NOMO-1 (cell line): ENCODE measurements around the gene R3HDM2.
A peak's percentile ranks its signal among the peaks of the same experiment; 100 is the strongest.
"Not testable (repeated sequence)": the region's sequence is repeated elsewhere in the genome, so short reads cannot be mapped to it uniquely, and the experiment has no call there.

Experiments used
- DNase-seq, 2 experiments: peaks; one replicate each; lab custom pipeline; 2025; ENCODE audit not compliant: unreplicated experiment in 2 of 2; lab: John Stamatoyannopoulos, UW

The R3HDM2 gene

DNA sequence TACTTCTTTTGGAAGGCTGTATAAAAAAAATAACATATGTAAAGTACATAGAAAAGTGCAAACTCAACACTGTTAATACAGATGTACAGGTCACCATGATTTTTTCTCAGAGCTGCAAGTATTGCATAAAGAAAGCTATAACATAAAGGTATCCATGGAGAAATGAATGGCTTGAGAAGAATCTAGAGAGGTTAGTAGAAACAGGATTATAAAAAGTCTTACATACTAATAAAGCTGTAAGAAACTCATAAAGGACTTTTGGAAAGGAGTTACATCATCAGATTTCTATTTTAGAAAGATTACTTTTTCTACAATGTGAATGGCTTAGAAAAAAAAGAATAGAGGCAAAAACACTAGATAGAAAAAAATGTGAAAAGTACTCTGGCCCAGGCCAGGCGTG, 46.4 kb downstream of the R3HDM2 start:
- DNase-seq, result no peak

DNA sequence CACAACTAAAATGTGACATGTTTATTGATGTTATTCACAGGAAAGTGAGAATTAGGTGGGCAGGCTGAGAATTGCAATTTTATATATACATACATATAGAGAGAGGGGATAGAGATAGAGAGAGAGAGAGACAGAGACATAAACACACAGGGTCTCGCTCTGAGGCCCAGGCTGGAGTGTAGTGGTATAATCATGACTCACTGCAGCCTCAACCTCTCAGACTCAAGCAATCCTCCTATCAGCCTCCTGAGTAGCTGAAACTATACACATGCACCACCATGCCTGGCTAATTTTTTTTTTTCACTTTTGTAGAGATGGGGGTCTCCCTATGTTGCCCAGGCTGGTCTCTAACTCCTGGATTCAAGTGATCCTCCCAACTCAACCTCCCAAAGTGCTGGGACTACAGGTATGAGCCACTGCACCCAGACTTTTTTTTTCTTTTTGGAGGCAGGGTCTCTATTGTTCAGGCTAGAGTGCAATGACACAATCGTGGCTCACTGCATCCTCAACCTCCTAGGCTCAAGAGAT, 49.1 kb downstream of the R3HDM2 start:
- no peak for DNase-seq

DNA sequence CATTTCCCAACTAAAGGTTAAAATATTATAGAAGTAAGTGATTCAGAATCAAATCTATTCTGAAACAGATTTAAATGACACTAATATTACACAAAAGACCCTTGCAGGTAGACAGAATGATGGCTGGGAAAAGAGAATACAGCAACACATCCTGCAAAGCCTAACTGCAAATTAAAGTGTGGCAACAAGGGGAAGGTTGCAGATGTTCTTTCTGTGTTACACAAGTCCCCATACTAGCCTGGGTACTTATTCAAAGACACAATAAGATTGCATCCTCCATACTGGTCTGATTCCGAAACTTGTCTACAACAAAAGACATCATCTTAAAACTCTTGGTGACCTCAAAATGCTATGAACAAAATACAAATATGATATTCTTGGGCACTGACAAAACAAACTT, 50.5 kb downstream of the R3HDM2 start:
- DNase-seq, result no peak

DNA sequence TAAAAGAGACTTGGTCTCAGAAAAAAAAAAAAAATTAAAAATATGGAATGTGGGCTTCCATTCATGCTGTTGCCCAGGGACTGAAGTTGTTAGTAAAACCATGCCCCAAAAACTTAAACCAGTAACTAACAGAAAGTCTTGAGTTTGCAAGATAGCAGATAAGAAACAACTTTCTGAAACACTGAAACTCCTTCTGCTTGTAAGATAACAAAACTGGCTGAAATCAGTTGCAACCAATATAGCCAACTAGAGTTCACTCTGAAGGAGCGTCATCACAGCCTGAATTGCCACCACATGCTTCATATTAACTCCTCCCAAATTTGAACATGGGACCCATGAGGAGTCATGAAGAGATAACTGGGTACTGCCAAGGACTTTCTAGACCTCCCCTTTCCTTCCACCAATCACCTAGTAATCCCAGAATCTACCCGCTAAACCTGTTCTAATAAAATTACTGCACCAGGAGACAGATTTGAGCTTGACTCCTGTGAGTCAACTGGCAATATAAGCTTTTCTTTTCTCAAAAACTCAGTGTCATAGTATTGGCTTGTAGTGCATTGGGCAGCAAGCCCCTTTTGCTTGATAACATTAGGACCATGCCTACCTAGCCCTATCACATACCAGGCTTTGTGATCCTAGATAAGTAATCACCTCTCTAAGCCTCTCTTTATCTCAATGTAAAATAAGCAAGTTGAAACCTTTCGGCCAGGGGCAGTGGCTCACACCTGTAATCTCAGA, 53.6 kb downstream of the R3HDM2 start:
- DNase-seq, result no peak

DNA sequence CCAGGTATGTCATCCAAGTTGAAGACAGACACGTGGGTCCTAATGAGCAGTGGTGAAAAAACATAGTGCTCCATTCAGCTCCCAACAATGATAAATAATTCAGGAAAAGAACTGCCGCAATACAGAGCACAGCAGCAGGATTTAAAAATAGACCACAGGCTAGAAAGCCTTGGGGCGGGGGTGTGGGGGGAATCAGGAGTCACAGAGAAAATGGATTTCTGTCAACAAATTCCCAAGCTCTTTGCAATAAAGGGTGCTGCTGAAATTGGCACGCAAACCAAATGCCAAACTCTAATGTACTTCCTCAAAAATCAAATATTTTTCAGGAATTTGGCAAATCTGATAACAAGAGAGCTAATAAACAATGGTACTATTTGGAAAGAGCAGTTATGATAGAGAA, 58.6 kb downstream of the R3HDM2 start:
- no peak for DNase-seq

DNA sequence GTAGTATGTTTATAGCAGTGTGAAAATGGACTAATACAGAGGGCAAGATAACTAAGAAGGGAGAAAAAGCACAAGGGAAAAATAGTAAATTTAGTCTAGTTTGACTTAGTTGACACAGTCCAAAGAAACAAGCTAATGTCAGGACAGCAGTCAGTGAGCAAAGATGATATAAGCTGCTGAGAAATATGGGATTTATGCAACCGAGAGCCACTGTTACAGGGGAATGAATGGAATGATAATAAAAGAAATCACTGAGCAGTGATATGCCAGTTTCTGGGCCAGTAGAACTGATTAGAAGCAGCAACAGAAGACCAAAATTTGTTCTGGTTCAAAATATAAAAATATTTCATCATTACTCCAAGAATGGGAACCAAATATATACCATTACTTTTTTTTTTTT, 60.1 kb downstream of the R3HDM2 start:
- DNase-seq, result no peak

DNA sequence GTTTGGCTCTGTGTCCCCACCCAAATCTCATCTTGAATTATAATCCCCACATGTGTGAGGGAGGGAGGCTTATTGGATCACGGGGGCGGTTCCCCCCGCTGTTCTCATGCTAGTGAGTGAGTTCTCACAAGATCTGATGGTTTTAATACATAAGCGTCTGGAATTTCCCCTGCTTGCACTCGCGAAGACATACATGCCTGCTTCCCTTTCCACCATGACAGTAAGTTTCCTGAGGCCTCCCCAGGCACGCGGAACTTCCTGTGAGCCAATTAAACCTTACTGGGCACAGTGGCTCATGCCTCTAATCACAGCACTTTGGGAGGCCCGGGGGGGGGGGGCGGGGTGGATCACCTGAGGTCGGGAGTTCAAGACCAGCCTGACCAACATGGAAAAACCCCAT, 60.8 kb downstream of the R3HDM2 start:
- no peak for DNase-seq

DNA sequence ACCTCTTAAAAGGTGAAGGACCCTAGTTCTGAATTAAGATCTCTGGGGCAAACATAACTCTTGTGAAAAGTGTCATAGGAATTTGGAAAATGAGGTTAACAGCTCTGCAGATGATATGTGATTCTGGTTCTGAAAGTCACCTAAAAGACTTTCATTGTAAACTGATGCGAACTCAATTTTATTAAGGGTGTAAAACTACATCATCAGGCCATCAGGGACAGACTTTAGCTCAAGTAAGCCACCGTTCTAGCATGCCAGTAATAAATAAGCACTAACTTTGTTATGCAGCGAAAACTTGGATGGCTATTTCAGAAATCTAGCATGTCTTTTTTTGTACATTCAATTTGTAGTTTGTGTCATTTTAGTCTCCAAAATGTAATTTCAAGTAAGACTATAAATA, 61.6 kb downstream of the R3HDM2 start:
- DNase-seq, result no peak

DNA sequence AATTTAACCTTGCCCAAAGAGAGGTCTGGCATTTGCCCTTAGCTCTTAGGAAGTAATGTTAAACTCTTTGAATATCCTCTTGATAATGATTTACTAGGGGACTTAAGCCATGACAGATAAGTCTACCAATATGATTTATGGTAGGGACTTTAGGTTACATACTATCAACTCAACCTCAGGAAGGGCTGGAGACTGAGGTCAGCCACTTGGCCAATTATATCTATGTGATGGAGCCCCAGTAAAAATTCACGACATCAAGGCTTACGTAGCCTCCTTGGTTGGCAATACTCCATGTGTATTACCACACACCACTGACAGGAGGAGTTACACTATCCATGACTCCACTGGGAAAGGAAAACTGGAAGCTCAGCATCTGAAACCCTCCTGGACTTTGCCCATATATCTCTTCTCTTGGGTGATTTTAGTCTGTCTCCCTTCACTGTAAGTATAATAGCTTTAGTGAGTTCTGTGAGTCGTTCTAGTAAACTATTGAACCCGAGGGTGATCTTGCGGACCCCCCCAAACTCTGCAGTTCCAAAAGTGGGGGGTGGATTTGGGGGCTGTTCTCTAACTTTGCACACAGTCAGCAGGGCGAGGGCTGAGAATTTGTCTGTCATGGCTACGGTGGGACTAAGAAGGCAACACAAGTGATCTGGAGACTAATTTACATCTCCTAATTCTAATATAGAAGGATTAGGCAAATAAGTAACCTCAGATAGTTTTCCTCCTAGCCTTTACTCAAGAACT, 62.3 kb downstream of the R3HDM2 start:
- DNase-seq, result no peak

DNA sequence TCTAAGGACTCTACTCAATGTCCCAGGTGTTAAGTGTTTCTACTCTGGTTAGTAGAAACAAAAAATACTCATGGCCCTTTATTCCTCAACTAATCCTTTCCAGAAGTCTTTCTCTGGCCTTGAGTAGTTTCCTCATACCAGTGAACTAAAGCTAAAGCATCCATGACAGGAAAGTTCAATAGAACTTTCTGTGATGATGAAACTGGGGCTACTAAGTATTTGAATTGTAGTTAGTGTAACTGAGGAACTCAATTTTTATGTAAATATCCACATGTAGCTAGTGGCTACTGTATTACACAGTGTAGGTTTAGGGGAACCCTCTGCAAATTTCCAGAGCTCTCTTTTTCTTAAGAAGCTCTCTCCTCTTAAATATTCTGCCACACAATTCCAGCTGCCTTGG, 63.7 kb downstream of the R3HDM2 start:
- no peak for DNase-seq

DNA sequence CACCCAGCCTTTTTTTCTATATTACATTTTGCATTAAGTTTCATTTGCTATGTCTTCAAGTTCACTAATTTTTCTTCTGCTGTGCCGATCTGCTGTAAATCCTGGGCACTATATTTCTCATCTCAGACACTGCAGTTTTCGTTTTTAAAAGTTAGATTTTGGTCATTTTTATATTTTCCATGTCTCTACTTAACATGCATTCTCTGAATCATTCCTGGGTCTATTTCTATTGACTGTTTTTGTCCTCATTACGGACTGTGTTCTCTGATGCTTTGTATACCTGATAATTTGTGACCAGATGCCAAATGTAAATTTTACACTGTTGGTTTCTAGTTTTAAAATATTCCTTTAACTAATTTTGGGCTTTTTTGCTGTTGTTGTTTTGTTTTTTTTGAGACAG, 64.5 kb downstream of the R3HDM2 start:
- DNase-seq, result no peak

DNA sequence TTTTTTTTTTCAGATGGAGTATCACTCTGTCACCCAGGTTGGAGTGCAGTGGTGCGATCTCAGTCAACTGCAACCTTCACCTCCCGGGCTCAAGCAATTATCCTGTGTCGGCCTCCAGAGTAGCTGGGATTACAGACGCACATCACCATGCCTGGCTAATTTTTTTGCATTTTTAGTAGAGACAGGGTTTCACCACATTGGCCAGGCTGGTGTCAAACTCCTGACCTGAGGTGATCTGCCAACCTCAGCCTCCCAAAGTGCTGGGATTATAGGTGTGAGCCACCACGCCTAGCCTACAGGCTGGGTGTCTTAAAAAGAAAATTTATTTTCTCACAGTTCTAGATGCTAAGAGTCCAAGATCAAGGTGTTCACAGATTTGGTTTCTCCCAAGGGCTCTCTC, 66.7 kb downstream of the R3HDM2 start:
- not testable (repeated sequence) for DNase-seq

DNA sequence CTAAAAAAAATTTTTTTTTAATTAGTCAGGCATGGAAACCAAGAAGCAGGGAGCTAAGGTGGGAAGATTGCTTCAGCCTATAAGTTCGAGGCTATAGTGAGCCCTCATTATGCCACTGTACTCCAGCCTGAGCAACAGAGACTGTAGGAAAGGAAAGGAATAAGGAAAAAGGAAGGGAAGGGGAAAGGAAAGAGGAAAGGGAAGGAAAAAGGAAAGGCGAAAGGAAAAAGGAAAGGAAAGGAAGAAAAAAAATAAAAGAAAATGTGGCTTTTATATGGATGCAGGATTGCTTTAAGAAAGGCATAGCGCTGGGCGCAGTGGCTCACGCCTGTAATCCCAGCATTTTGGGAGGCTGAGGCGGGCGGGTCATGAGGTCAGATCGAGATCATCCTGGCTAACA, 70.4 kb downstream of the R3HDM2 start:
- DNase-seq, result no peak

DNA sequence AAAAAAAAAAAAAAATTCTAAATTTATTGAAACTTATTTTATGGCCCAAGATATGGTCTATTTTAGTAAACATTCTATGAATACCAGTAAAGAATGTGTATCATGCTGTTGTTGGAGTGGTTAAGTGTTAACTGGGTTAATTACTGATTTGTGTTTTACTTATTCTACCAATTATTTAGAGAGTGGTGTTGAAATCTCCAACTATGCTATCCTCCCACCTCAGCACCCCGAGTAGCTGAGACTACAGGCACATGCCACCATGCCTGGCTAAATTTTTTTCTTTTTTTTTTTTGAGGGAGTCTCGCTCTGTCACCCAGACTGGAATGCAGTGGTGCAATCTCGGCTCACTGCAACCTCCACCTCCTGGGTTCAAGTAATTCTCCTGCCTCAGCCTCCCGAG, 72.2 kb downstream of the R3HDM2 start:
- DNase-seq, result no peak

DNA sequence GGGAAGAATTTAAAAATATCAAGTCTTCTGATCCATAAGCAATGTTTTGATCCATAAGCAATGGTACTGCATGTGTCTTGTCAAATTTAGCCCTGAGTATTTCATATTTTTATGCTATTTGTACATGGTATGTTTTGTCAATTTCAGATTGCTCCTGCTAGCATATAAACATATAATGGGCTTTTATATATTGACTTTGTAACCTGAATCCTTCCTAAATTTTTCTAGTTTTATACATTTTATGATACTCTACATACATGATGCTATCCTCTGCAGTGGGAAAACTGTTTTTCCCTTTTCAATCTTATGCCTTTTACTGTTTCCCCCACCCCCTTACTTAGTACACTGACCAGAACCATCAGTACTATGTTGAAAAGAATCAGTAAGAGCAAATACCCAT, 75.1 kb downstream of the R3HDM2 start:
- no peak for DNase-seq

DNA sequence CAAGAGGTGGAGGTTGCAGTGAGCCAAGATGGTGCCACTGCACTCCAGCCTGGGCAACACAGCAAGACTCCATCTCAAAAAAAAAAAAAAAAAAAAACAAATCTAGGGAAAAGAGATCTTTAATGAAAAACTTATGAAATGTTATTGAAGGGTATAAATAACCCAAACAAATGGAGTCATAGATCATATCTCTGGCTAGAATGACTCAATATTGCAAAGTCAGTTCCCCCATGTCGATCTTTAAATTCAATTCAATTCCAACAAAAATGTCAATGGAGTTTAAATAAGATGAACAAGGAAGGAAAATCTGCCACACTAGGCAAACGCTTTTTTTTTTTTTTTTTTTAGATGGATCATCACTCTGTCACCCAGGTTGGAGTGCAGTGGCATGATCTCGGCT, 78.7 kb downstream of the R3HDM2 start:
- no peak for DNase-seq

DNA sequence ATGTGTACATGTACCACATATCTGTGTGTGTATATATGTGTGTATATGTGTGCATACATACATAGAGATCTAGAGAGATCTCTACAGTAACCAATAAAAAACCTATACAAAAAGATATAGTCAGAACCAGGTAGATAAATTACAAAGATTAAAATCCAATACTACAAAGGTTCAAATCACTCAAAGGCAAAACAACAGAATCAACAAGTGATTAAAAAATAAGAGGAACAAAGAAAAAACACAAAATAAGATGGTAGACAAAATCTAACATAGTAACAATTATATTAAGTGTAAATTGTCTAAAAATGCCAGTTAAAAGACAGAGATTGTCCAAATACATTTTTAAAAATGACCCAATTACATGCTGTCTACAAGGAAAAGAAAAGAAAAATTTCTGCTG, 83.6 kb downstream of the R3HDM2 start:
- DNase-seq, result no peak

DNA sequence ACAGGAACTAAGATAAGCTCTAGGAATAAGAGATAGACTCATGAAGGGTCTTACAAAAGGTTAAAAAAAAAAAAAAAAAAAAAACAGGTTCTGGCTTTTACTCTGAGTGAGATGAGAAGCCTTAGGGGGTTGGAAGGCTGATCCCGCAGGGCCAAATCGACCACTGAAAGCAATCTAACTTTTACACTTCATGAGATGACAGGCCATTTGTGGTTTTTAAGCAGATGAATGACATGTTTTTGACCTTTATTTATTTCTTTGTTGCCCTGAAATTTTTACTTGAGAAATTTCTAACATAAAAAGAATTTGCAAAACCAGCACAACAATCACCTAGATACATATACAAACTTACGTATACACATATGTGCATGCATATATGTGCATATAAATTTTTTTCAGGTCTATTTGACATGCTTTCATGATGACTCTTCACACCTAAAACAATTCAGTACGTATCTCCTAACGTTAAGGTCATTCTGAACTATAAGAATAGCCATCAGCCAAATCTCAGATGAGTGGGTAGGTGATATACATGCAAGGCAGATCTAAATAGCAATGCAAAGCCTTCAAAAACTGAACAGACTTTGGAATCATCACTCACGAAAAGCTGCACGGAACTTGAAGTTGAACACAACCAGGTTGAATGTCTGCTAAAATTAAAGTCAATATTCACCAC, 87.0 kb downstream of the R3HDM2 start:
- no peak for DNase-seq

DNA sequence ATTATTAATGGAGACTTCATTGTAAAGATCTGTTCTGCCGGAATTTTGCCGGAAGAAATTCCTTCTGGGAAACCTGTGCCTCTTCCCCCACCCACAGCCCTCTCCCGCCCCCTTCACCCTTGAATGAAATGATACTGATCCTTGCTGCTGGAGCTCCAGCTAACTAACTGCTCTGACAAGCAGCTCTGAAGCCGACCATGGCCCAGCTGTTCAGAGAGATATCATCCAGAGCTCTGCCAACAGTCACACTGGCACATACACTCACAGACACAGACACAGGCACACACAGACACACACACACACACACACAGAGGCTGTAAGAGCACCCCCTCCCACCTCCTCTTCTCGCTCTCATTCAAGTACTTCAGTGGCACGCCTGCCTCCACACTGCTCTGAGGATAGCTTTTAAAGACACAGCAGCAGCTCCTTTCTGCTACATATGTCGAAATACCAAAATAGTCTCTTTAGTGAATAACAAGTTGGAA, 88.6 kb downstream of the R3HDM2 start:
- DNase-seq, result no peak

DNA sequence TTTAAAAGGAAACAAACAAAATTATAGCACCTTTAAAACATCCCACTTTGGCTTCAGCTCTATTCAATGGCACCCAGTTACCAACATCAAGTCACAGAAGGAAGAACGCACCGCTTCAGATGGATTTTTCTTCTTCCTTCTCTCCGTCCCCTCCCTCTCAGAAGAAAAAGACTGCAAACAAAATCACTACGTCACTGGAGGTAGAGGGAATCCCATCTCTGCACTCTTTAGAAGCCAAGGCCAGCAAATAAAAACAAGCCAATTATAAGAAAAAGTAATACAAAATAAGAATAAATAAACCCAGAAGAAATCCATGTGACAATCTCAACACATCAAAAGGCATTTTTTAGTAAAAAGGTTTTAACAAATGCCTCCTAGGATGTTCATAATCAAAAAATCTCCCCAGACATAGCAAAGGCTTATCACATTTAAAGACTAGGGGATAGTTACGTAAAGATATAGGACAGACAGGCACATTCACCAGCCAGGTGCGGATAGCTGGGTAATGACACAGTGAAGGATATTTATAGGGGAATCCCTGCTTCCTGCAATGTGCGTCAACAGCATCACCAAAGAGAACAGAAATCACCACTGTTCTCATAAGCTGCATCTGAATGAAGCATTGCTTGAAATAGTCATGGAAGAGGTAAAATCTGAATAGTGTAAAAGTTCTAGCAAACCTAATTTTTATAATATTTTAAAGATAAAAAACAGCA, 89.4 kb downstream of the R3HDM2 start:
- DNase-seq, result no peak

DNA sequence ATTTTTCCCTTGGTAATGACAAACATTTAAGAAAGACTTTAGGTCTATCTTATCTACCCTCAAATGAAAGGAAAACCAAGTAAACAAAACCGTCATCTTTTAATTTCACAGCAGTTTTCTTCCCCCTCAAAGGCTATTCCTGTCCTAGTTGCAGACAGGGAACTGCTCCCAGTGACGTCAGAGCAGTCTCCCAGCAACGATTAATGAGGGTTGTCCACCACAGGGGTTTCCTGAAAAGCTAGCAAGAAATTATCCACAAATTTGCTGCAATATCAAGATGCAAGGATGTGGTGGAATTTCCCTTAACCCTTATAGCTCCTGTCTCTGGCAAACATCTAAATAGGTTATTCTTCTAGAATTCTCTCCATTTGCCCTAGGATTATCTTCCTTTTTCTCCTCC, 90.7 kb downstream of the R3HDM2 start:
- peak in 1 of 2 experiments; percentile 17 for DNase-seq
